ENCODE measurements around the gene ST6GAL1.
"Not testable (repeated sequence)": the region's sequence is repeated elsewhere in the genome, so short reads cannot be mapped to it uniquely, and the experiment has no call there.

Gene ST6GAL1

GRCh38 chr3:186940967-186941366, 10.6 kb downstream of the ST6GAL1 start:
- DNase-seq (ENCODE audit: low read depth) = no peak

GRCh38 chr3:186942168-186942567, 11.8 kb downstream of the ST6GAL1 start:
- DNase-seq (ENCODE audit: low read depth) = no peak

GRCh38 chr3:186945255-186945823, 15.0 kb downstream of the ST6GAL1 start:
- DNase-seq (ENCODE audit: low read depth) = no peak

- DNase-seq (ENCODE audit: low read depth) = no peak
Observed at GRCh38 chr3:186946756-186947375, 16.5 kb downstream of the ST6GAL1 start.

GRCh38 chr3:186949281-186949982, 19.1 kb downstream of the ST6GAL1 start:
- no peak for DNase-seq (ENCODE audit: low read depth)

GRCh38 chr3:186950402-186951093, 20.2 kb downstream of the ST6GAL1 start:
- DNase-seq (ENCODE audit: low read depth) = no peak

- no peak for DNase-seq (ENCODE audit: low read depth)
Observed at GRCh38 chr3:186951640-186952552, 21.6 kb downstream of the ST6GAL1 start.

- no peak for DNase-seq (ENCODE audit: low read depth)
Observed at GRCh38 chr3:186953011-186953487, 22.7 kb downstream of the ST6GAL1 start.

- DNase-seq (ENCODE audit: low read depth) = not testable (repeated sequence)
Observed at GRCh38 chr3:186953992-186954699, 23.8 kb downstream of the ST6GAL1 start.

- DNase-seq (ENCODE audit: low read depth) = no peak
Observed at GRCh38 chr3:186955898-186956696, 25.8 kb downstream of the ST6GAL1 start.

- DNase-seq (ENCODE audit: low read depth) = no peak
Observed at GRCh38 chr3:186959029-186959624, 28.8 kb downstream of the ST6GAL1 start.

- DNase-seq (ENCODE audit: low read depth) = no peak
Observed at GRCh38 chr3:186960347-186960746, 30.0 kb downstream of the ST6GAL1 start.

GRCh38 chr3:186962445-186962844, 32.1 kb downstream of the ST6GAL1 start:
- DNase-seq (ENCODE audit: low read depth) = no peak

- DNase-seq (ENCODE audit: low read depth) = no peak
Observed at GRCh38 chr3:186963636-186964035, 33.3 kb downstream of the ST6GAL1 start.

GRCh38 chr3:186964071-186964470, 33.7 kb downstream of the ST6GAL1 start:
- no peak for DNase-seq (ENCODE audit: low read depth)

- no peak for DNase-seq (ENCODE audit: low read depth)
Observed at GRCh38 chr3:186964616-186965015, 34.3 kb downstream of the ST6GAL1 start.

- no peak for DNase-seq (ENCODE audit: low read depth)
Observed at GRCh38 chr3:186965141-186965879, 35.0 kb downstream of the ST6GAL1 start.

GRCh38 chr3:186966406-186966805, 36.1 kb downstream of the ST6GAL1 start:
- no peak for DNase-seq (ENCODE audit: low read depth)

- not testable (repeated sequence) for DNase-seq (ENCODE audit: low read depth)
Observed at GRCh38 chr3:186967236-186967635, 36.9 kb downstream of the ST6GAL1 start.

Data from stimulated activated CD8-positive, alpha-beta memory T cell treated with anti-CD3 and anti-CD28 coated beads, Interleukin-15, amount 100 ng/mL, for 24 hours (primary cell).